HL-60 (cell line): ENCODE results near the gene EIF4ENIF1.
"Not testable (repeated sequence)": the region's sequence is repeated elsewhere in the genome, so short reads cannot be mapped to it uniquely, and the experiment has no call there.

Experiments used
- DNase-seq, 2 experiments: peaks; one replicate each; pipeline ENCODE4 v3.0.0-alpha.2; 2010 to 2020; ENCODE audit warnings: low read depth in 1 of 2, low spot score in 1 of 2
- H3K27ac ChIP-seq: fragments of 250-450 bp; sonication (Bioruptor Pico); replicated peaks from 2 replicates; pipeline ENCODE4 v1.5.1; 2020; ENCODE audit warnings: mild to moderate bottlenecking, moderate library complexity
- H3K27me3 ChIP-seq: fragments of 250-450 bp; sonication (Bioruptor Pico); 2 replicates; pipeline ENCODE4 v1.5.1; 2021; ENCODE audit warnings: mild to moderate bottlenecking, moderate library complexity; ENCODE audit not compliant: insufficient read depth, poor library complexity, severe bottlenecking
- H3K4me3 ChIP-seq: replicated peaks from 2 replicates; pipeline ENCODE4 v1.5.1; 2011; ENCODE audit warnings: mild to moderate bottlenecking, control low read depth, low read length; ENCODE audit not compliant: insufficient read depth
- CTCF ChIP-seq: IDR thresholded peaks from one replicate; pipeline ENCODE4 v1.5.1; 2011; ENCODE audit warnings: low read length, control low read depth, inconsistent platforms; ENCODE audit not compliant: insufficient read depth
- GABPA ChIP-seq: IDR thresholded peaks from 2 replicates; pipeline ENCODE4 v1.6.1; 2012; ENCODE audit warnings: low read depth
- POLR2AphosphoS5 ChIP-seq: IDR thresholded peaks from 2 replicates; pipeline ENCODE4 v1.6.1; 2012; ENCODE audit warnings: low read depth
- REST ChIP-seq: IDR thresholded peaks from 2 replicates; pipeline ENCODE4 v1.6.1; 2012; ENCODE audit warnings: low read depth; ENCODE audit not compliant: insufficient replicate concordance
- SPI1 ChIP-seq: IDR thresholded peaks from 2 replicates; pipeline ENCODE4 v1.6.1; 2012; ENCODE audit warnings: low read depth, mild to moderate bottlenecking, borderline replicate concordance

The EIF4ENIF1 gene

GRCh38 chr22:31520051-31520450, 30.4 kb upstream of the EIF4ENIF1 start:
- DNase-seq = no peak
- H3K27ac ChIP-seq = no peak overlapping the region
- no peak overlapping the region for H3K4me3 ChIP-seq
- H3K27me3 ChIP-seq = no peaks in the 10 kb centered on the region
- TF ChIP-seq GABPA = no peak
- no peak for TF ChIP-seq CTCF
- TF ChIP-seq REST = no peak
- TF ChIP-seq POLR2AphosphoS5 = no peak
- no peak for TF ChIP-seq SPI1

GRCh38 chr22:31509061-31509762, 19.6 kb upstream of the EIF4ENIF1 start:
- DNase-seq = no peak
- Histone ChIP-seq H3K4me3 (no peak overlapping the region), H3K27ac (no peak overlapping the region), H3K27me3 (no peaks in the 10 kb centered on the region)
- TF ChIP-seq POLR2AphosphoS5 (no peak), CTCF (no peak), GABPA (no peak), REST (no peak), SPI1 (no peak)

- no peak for TF ChIP-seq SPI1
- TF ChIP-seq POLR2AphosphoS5 = no peak
- no peak for TF ChIP-seq CTCF
- H3K27me3 ChIP-seq = no peaks in the 10 kb centered on the region
- no peak overlapping the region for H3K4me3 ChIP-seq
Observed at GRCh38 chr22:31508536-31508935, 18.9 kb upstream of the EIF4ENIF1 start.

GRCh38 chr22:31507517-31507916, 17.9 kb upstream of the EIF4ENIF1 start:
- not testable (repeated sequence) for H3K4me3 ChIP-seq, DNase-seq, H3K27ac ChIP-seq, H3K27me3 ChIP-seq

More at GRCh38 chr22:31508536-31508935, 18.9 kb upstream of the EIF4ENIF1 start:
- no peak for DNase-seq
- H3K27ac ChIP-seq = no peak overlapping the region
